Measurements from ENCODE around the gene COPB1.
A peak's percentile ranks its signal among the peaks of the same experiment; 100 is the strongest.

DNA sequence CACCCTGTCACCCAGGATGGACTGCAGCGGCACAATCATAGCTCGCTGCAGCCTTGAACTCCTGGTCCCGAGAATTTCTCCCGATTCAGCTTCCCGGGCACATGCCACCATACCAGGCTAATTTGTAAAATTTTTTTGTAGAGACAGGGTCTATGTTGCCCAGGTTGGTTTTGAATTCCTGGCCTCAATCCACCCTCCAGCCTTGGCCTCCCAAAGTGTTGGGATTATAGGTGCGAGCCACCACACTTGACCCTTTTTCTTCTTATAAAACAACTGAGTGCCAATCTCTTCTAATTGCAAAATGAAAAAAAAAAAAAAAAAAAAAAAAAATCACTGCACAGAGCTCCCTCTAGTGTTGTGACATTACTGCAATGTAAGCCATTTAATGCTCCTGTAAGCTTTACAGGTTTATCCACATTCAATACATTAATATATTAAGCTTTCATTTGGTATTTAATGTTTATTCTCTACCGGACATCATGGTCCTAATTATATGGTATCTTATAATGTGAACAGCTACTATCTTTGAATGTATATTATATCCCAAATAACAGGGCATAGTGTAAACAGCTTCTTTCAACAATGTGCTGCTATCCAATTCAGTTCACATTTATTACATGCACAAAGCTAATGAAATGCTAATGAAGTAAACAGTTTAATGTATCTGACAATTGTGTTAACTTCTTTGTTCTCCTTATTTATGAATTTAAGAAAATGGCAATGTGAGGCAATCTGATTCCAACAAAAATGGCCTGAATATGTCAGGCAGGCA lies 44.6 kb downstream of the COPB1 start:
- TF ChIP-seq, protein P1, sequence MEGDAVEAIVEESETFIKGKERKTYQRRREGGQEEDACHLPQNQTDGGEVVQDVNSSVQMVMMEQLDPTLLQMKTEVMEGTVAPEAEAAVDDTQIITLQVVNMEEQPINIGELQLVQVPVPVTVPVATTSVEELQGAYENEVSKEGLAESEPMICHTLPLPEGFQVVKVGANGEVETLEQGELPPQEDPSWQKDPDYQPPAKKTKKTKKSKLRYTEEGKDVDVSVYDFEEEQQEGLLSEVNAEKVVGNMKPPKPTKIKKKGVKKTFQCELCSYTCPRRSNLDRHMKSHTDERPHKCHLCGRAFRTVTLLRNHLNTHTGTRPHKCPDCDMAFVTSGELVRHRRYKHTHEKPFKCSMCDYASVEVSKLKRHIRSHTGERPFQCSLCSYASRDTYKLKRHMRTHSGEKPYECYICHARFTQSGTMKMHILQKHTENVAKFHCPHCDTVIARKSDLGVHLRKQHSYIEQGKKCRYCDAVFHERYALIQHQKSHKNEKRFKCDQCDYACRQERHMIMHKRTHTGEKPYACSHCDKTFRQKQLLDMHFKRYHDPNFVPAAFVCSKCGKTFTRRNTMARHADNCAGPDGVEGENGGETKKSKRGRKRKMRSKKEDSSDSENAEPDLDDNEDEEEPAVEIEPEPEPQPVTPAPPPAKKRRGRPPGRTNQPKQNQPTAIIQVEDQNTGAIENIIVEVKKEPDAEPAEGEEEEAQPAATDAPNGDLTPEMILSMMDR (conservative IDR thresholded peaks at IDR 0.05; ENCODE audit: low read length), result peak; percentile 78
- TF ChIP-seq EZH2phosphoT487 (IDR thresholded peaks at IDR 0.05; ENCODE audit: borderline replicate concordance), result no peak

All from Loucy (cell line).